Endothelial cell of umbilical vein (primary cell): Measurements from ENCODE around the gene LRRC8A. TPM values are rescaled to one million over a fixed set of nuclear protein-coding genes. Genes with fewer than 3 reads are reported as not detected.

Source experiments
- BruUV-seq: library from RNA; stranded (reverse); fragments of 400-500 nt; replicated peaks from 2 replicates; lab custom pipeline; 2021; lab: Mats Ljungman, UMichigan
- CTCF ChIA-PET: fragments of 300-600, 350-600 bp; sonication (Branson Sonifier 250); formaldehyde crosslinking; loops from one replicate; lab custom pipeline; 2021; ENCODE audit warnings: antibody characterized with exemption, inconsistent platforms; lab: Charles Lee
- POLR2A ChIA-PET: fragments of 300-600, 350-600 bp; sonication (Branson Sonifier 250); formaldehyde crosslinking; loops from one replicate; lab custom pipeline; 2021; ENCODE audit warnings: antibody characterized with exemption, inconsistent platforms; lab: Charles Lee
- DNase-seq: peaks from one replicate; pipeline ENCODE4 v3.0.0-alpha.2; 2011; ENCODE audit warnings: low read depth, low spot score
- FAIRE-seq: peaks from 2 replicates; lab custom pipeline; 2011; peaks lifted over from hg19 to GRCh38; lab: Jason Lieb, UNC
- H2AFZ ChIP-seq: 2 replicates; pipeline ENCODE4 v1.6.0; 2012; ENCODE audit warnings: low read depth, low read length, control low read depth, inconsistent platforms
- H3K27ac ChIP-seq: 2 replicates; pipeline ENCODE4 v1.5.1; 2011; ENCODE audit warnings: low read depth, mild to moderate bottlenecking, control low read depth, low read length, moderate library complexity; ENCODE audit not compliant: insufficient read depth
- H3K27me3 ChIP-seq, 2 experiments: 2 replicates each; pipeline versions ENCODE4 v1.6.0 to v1.6.1; 2011; ENCODE audit warnings: low read length in 2 of 2, mixed read lengths in 1 of 2; ENCODE audit not compliant: control insufficient read depth in 2 of 2, insufficient read depth in 2 of 2
- H3K36me3 ChIP-seq, 2 experiments: 2 replicates in 1 of 2; 3 replicates in 1 of 2; pipeline ENCODE4 v1.5.1; 2011; ENCODE audit warnings: low read length in 2 of 2, mild to moderate bottlenecking in 1 of 2, moderate library complexity in 1 of 2; ENCODE audit not compliant: control insufficient read depth in 2 of 2, insufficient read depth in 2 of 2; ENCODE audit errors: extremely low read depth in 1 of 2
- H3K4me1 ChIP-seq: 3 replicates; pipeline ENCODE4 v1.5.1; 2011; ENCODE audit warnings: mild to moderate bottlenecking, low read length; ENCODE audit not compliant: control insufficient read depth, insufficient read depth; ENCODE audit errors: extremely low read depth
- H3K4me2 ChIP-seq: 2 replicates; pipeline ENCODE4 v1.6.1; 2011; ENCODE audit warnings: low read length, control low read depth, mixed read lengths; ENCODE audit not compliant: insufficient read depth
- H3K4me3 ChIP-seq, 3 experiments: fragments of 200-600 bp in 1 of 3; sonication (generic), shearing (Covaris generic) in 1 of 3; replicated peaks in 1 of 3; 2 replicates each; pipeline ENCODE4 v1.5.1; 2011 to 2016; ENCODE audit warnings: control low read depth in 3 of 3, low read length in 3 of 3, mild to moderate bottlenecking in 2 of 3, inconsistent platforms in 1 of 3, low read depth in 1 of 3, moderate library complexity in 1 of 3; ENCODE audit not compliant: insufficient read depth in 1 of 3
- H3K79me2 ChIP-seq: 2 replicates; pipeline ENCODE4 v1.6.0; 2012; ENCODE audit warnings: low read length, inconsistent platforms; ENCODE audit not compliant: control insufficient read depth, insufficient read depth
- H3K9ac ChIP-seq: replicated peaks from 2 replicates; pipeline ENCODE3; 2011; ENCODE audit warnings: low read length, control low read depth; ENCODE audit not compliant: insufficient read depth; ENCODE audit errors: extremely low read depth
- H3K9me1 ChIP-seq: replicated peaks from 3 replicates; pipeline ENCODE4 v1.6.0; 2011; ENCODE audit warnings: mild to moderate bottlenecking, low read length; ENCODE audit not compliant: control insufficient read depth, insufficient read depth; ENCODE audit errors: extremely low read depth
- H3K9me3 ChIP-seq: replicated peaks from 2 replicates; pipeline ENCODE4 v1.5.1; 2012; ENCODE audit warnings: low read length, inconsistent platforms; ENCODE audit not compliant: control insufficient read depth, insufficient read depth
- H4K20me1 ChIP-seq: replicated peaks from 2 replicates; pipeline ENCODE3; 2011; ENCODE audit warnings: mild to moderate bottlenecking, low read length; ENCODE audit not compliant: control insufficient read depth, insufficient read depth; ENCODE audit errors: extremely low read depth
- EZH2 ChIP-seq: IDR thresholded peaks from 2 replicates; pipeline ENCODE4 v1.6.1; 2012; ENCODE audit warnings: borderline replicate concordance, low read depth, mild to moderate bottlenecking, moderate library complexity, low read length, inconsistent platforms; ENCODE audit not compliant: severe bottlenecking
- FOS ChIP-seq: IDR thresholded peaks from 2 replicates; pipeline ENCODE4 v1.6.1; 2011; ENCODE audit warnings: mild to moderate bottlenecking, low read length, moderate library complexity, borderline replicate concordance; ENCODE audit not compliant: insufficient read depth
- GATA2 ChIP-seq: IDR thresholded peaks from 2 replicates; pipeline ENCODE4 v1.7.0; 2011; ENCODE audit warnings: low read depth, mild to moderate bottlenecking, moderate library complexity, mixed read lengths, low read length; ENCODE audit not compliant: insufficient read length, insufficient read depth
- JUN ChIP-seq: IDR thresholded peaks from 2 replicates; pipeline ENCODE4 v1.6.1; 2011; ENCODE audit warnings: borderline replicate concordance, low read depth; ENCODE audit not compliant: insufficient read length, insufficient read depth
- MYC ChIP-seq: IDR thresholded peaks from one replicate; pipeline ENCODE4 v1.6.1; 2011; ENCODE audit warnings: mild to moderate bottlenecking, low read depth, low read length
- POLR2A ChIP-seq: IDR thresholded peaks from 2 replicates; pipeline ENCODE4 v1.6.1; 2012; ENCODE audit warnings: low read depth, mild to moderate bottlenecking, control low read depth, low read length
- POLR2AphosphoS5 ChIP-seq: IDR thresholded peaks from 2 replicates; pipeline ENCODE4 v1.6.1; 2012; ENCODE audit warnings: low read depth, mild to moderate bottlenecking, control low read depth, low read length, moderate library complexity; ENCODE audit not compliant: insufficient read depth
- dilution Hi-C: fragments of 300-500 bp; cut with MboI; formaldehyde crosslinking; loops from one replicate; pipeline ENCODE4 v1.15.0; 2019; ENCODE audit warnings: low sequenced_read_pairs; ENCODE audit not compliant: extremely low pct_ligation_motif_present
- intact Hi-C: fragments of 100-400 bp; cut with micrococcal nuclease; formaldehyde crosslinking; loops from one replicate; pipeline ENCODE4 v1.10.0; 2022
- polyA plus RNA-seq, 4 experiments: library from polyadenylated mRNA; depleted of rRNA in 3 of 4; stranded (reverse) in 3 of 4; unstranded in 1 of 4; fragments of >200 nt; gene quantifications; 2 replicates each; pipeline versions ENCODE4 v1.2.1 to v1.2.3, GENCODE V29; 2011 to 2012; ENCODE audit warnings: missing spikeins in 1 of 4
- total RNA-seq: library from RNA; stranded (reverse); gene quantifications from 2 replicates; pipeline ENCODE4 v1.2.3, GENCODE V29; 2021
- TF ChIP-seq, protein P1 (sequence below): IDR thresholded peaks from 2 replicates; pipeline ENCODE4 v1.6.1; 2011; ENCODE audit not compliant: insufficient read depth, insufficient read length
- TF ChIP-seq, protein P2 (sequence below), 2 donors: IDR thresholded peaks; 1 replicate in 1 of 2; 2 replicates in 1 of 2; pipeline ENCODE4 v1.5.1; 2011; ENCODE audit warnings: low read length in 2 of 2, mild to moderate bottlenecking in 2 of 2, moderate library complexity in 2 of 2, control low read depth in 1 of 2, inconsistent platforms in 1 of 2, low read depth in 1 of 2; ENCODE audit not compliant: insufficient read depth in 1 of 2; ENCODE audit errors: extremely low read depth in 1 of 2

The LRRC8A gene
- total and polyA plus RNA-seq, 2 donors (not counting 3 experiments of a cell fraction or from before 2014, with no cell fraction given), result 99.6 to 129 TPM

DNA sequence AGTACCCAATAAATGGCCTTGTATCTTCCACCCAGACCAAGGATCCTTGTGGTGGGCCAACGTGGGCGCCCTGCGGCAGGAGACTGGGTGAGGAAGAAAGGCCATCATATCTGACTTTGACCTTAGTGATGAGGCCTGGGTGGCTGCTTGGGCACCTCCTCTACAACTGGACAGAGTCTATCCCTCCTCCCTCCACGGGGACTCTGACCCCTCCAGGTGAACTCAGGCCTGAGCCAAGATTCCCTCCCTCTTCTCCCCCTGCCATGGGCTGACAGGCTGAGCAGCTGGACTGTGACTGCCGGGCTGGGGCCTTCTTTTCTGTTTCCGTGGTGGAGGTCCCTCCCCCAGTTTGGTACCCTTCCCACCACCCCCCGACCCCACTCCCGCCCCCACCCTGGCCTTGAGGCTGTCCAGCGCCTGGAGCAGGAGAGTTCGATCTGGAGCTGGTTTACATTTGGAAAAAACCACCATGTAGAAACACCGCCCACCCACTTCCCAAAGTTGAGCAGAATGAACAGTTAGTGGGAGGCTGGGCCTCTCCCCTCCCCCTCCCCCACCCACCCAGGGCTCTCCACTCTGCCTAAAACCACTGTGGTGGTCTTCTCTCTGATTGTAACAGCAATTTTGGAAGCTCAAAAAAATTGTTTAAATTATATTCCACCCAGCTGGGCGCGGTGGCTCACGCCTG lies 37.6 kb downstream of the LRRC8A start:
- no peak for FAIRE-seq
- intact Hi-C loops, result no loop called here
- dilution Hi-C loops, result no loop called here

More for the DNA sequence above, 37.6 kb downstream of the LRRC8A start:
- peaks cover 15% of the 10 kb centered on the region for H3K79me2 ChIP-seq
- H3K4me1 ChIP-seq, result peaks cover 45% of the 10 kb centered on the region
- TF ChIP-seq MYC, result no peak
- TF ChIP-seq JUN, result no peak
- TF ChIP-seq POLR2A, result no peak
- TF ChIP-seq FOS, result no peak
- no peak for TF ChIP-seq POLR2AphosphoS5
- TF ChIP-seq, protein P1, sequence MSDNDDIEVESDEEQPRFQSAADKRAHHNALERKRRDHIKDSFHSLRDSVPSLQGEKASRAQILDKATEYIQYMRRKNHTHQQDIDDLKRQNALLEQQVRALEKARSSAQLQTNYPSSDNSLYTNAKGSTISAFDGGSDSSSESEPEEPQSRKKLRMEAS, result no peak
- TF ChIP-seq, protein P2, sequence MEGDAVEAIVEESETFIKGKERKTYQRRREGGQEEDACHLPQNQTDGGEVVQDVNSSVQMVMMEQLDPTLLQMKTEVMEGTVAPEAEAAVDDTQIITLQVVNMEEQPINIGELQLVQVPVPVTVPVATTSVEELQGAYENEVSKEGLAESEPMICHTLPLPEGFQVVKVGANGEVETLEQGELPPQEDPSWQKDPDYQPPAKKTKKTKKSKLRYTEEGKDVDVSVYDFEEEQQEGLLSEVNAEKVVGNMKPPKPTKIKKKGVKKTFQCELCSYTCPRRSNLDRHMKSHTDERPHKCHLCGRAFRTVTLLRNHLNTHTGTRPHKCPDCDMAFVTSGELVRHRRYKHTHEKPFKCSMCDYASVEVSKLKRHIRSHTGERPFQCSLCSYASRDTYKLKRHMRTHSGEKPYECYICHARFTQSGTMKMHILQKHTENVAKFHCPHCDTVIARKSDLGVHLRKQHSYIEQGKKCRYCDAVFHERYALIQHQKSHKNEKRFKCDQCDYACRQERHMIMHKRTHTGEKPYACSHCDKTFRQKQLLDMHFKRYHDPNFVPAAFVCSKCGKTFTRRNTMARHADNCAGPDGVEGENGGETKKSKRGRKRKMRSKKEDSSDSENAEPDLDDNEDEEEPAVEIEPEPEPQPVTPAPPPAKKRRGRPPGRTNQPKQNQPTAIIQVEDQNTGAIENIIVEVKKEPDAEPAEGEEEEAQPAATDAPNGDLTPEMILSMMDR (IDR thresholded peaks at IDR 0.05; ENCODE audit: extremely low read depth in 1 of 2, insufficient read depth in 1 of 2, low read depth in 1 of 2, low read length in 2 of 2), result no peak
- TF ChIP-seq EZH2, result no peak
- TF ChIP-seq GATA2, result no peak
- no peak overlapping the region for H3K9ac ChIP-seq
- DNase-seq, result no peak
- peaks cover 15 to 23% of the 10 kb centered on the region in 2 experiments for H3K36me3 ChIP-seq
- POLR2A ChIA-PET, result no interaction called here
- no TSS peak for BruUV-seq
- no peak overlapping the region for H3K27ac ChIP-seq
- H4K20me1 ChIP-seq, result no peaks in the 10 kb centered on the region
- H3K27me3 ChIP-seq, result no peaks in the 10 kb centered on the region
- no peak overlapping the region for H3K4me2 ChIP-seq
- CTCF ChIA-PET, result interaction anchor here (0.9 to 2.8 kb wide), 3 partner anchors 9 to 43 kb away, joined by 3 to 8 read pairs (median 7); no protein-coding TSS in a partner anchor
- H2AFZ ChIP-seq, result no peak overlapping the region
- no peak overlapping the region for H3K4me3 ChIP-seq
- no peaks in the 10 kb centered on the region for H3K9me1 ChIP-seq
- no peaks in the 10 kb centered on the region for H3K9me3 ChIP-seq
